ENCODE measurements around the gene SLC12A1.

- no peak for TF ChIP-seq CTCF (IDR thresholded peaks at IDR 0.05)
- no peak for TF ChIP-seq POLR2A (IDR thresholded peaks at IDR 0.05)
Observed at GRCh38 chr15:48178648-48178931, 27.5 kb upstream of the SLC12A1 start.

Measured in Peyer's patch (tissue), 4 donors.